T-helper 1 cell (primary cell): ENCODE data around the gene SMIM7.
"Not testable (repeated sequence)": the region's sequence is repeated elsewhere in the genome, so short reads cannot be mapped to it uniquely, and the experiment has no call there.

ENCODE experiments used
- DNase-seq, 5 donors: peaks; one replicate each; pipeline ENCODE4 v3.0.0-alpha.2; 2012 to 2020
- total RNA-seq, 4 donors: gene quantifications; one replicate each; lab custom pipeline; 2026; lab: John Stamatoyannopoulos, UW

Gene SMIM7
- total RNA-seq = 18.8 to 31.6 (median 26.3) reads per million in 4 donors

- DNase-seq = peak; percentile 98 to 99 (median 98)
Measured at GRCh38 chr19:16659832-16660708, at the start of gene SMIM7. SMIM7 (minus strand) TSS chr19:16660144; CDS start chr19:16660110, 34 bp downstream.

- DNase-seq = no peak
Measured at GRCh38 chr19:16703677-16704076, 43.7 kb upstream of the SMIM7 start.

GRCh38 chr19:16702123-16702522, 42.2 kb upstream of the SMIM7 start:
- no peak for DNase-seq

- DNase-seq = no peak
Measured at GRCh38 chr19:16698914-16699313, 39.0 kb upstream of the SMIM7 start.

- no peak for DNase-seq
Measured at GRCh38 chr19:16688084-16688483, 28.1 kb upstream of the SMIM7 start.

GRCh38 chr19:16684216-16684615, 24.3 kb upstream of the SMIM7 start:
- DNase-seq = no peak

GRCh38 chr19:16682539-16682938, 22.6 kb upstream of the SMIM7 start:
- DNase-seq = no peak

- DNase-seq = no peak
Measured at GRCh38 chr19:16679811-16680210, 19.9 kb upstream of the SMIM7 start.

GRCh38 chr19:16678498-16678897, 18.6 kb upstream of the SMIM7 start:
- no peak for DNase-seq

GRCh38 chr19:16677055-16677454, 17.1 kb upstream of the SMIM7 start:
- no peak for DNase-seq

GRCh38 chr19:16676101-16676798, 16.3 kb upstream of the SMIM7 start:
- no peak for DNase-seq

GRCh38 chr19:16673839-16674238, 13.9 kb upstream of the SMIM7 start:
- DNase-seq = not testable (repeated sequence)

- DNase-seq = no peak
Measured at GRCh38 chr19:16673231-16673630, 13.3 kb upstream of the SMIM7 start.

GRCh38 chr19:16671652-16672274, 11.8 kb upstream of the SMIM7 start:
- no peak for DNase-seq

- DNase-seq = no peak
Measured at GRCh38 chr19:16670291-16670690, 10.3 kb upstream of the SMIM7 start.

- DNase-seq = not testable (repeated sequence)
Measured at GRCh38 chr19:16668702-16669101, 8.8 kb upstream of the SMIM7 start.

- no peak for DNase-seq
Measured at GRCh38 chr19:16668176-16668575, 8.2 kb upstream of the SMIM7 start.

- DNase-seq = peak in 1 of 5 donors; percentile 1
Measured at GRCh38 chr19:16661480-16662034, 1.6 kb upstream of the SMIM7 start.

GRCh38 chr19:16660763-16661479, 977 bp upstream of the SMIM7 start, which contains the start of gene TMEM38A:
TMEM38A (plus strand) TSS chr19:16661139; CDS start chr19:16661218, 79 bp downstream.
- peak; percentile 14 to 61 (median 30) for DNase-seq

GRCh38 chr19:16659464-16659831, 496 bp downstream of the SMIM7 start:
- peak in 1 of 5 donors; percentile 1 for DNase-seq

- DNase-seq = no peak
Measured at GRCh38 chr19:16657384-16657783, 2.6 kb downstream of the SMIM7 start.

GRCh38 chr19:16655727-16656126, 4.2 kb downstream of the SMIM7 start:
- no peak for DNase-seq
